ENCODE data around the gene SPPL2B. TPM values are rescaled to one million over a fixed set of nuclear protein-coding genes. Genes with fewer than 3 reads are reported as not detected.

Gene SPPL2B
- total and polyA plus RNA-seq, 7 donors, result 11.4 to 38.0 (median 22.1) TPM

GRCh38 chr19:2334426-2334825, 5.9 kb downstream of the SPPL2B start:
- Histone ChIP-seq H3K4me3 (no peak overlapping the region), H3K27me3 (ENCODE audit: insufficient read depth in 3 of 3, low read length in 2 of 3) (no peaks in the 10 kb centered on the region), H3K27ac (no peak overlapping the region), H3K4me1 (peaks cover 41% of the 10 kb centered on the region), H3K9me3 (no peaks in the 10 kb centered on the region), H3K36me3 (ENCODE audit: insufficient read depth in 1 of 2, low read depth in 1 of 2) (peaks cover 0 to 13% of the 10 kb centered on the region in 2 donors)
- no peak for TF ChIP-seq CTCF (IDR thresholded peaks at IDR 0.05)
- 95 to 97% (median 96%) methylated on average over 27 of the region's 27 CpGs for WGBS, 3 donors
- DNase-seq (no peak), ATAC-seq (no peak)
- intact Hi-C loops (cut with DNase I), result loop anchor here in 1 of 2 donors (5.0 kb wide), 1 partner anchor 53 kb away; no protein-coding TSS in a partner anchor

- Histone ChIP-seq H3K36me3 (ENCODE audit: insufficient read depth in 1 of 2, low read depth in 1 of 2) (peaks cover 0 to 20% of the 10 kb centered on the region in 2 donors), H3K4me3 (no peak overlapping the region), H3K4me1 (peaks cover 33% of the 10 kb centered on the region), H3K9me3 (no peaks in the 10 kb centered on the region), H3K27ac (no peak overlapping the region), H3K27me3 (ENCODE audit: insufficient read depth in 3 of 3, low read length in 2 of 3) (no peaks in the 10 kb centered on the region)
- 93 to 96% (median 96%) methylated on average over 23 to 26 of the region's 26 CpGs for WGBS, 3 donors
- no peak for TF ChIP-seq CTCF (IDR thresholded peaks at IDR 0.05)
- intact Hi-C loops (cut with DNase I), result loop anchor here in 1 of 2 donors (5.0 kb wide), 2 partner anchors 42 to 52 kb away; no protein-coding TSS in a partner anchor
- DNase-seq, result no peak
- ATAC-seq, result no peak
Measured at GRCh38 chr19:2334986-2335846, 6.7 kb downstream of the SPPL2B start.

- 64 to 93% (median 93%) methylated on average over 3 of the region's 3 CpGs for WGBS, 3 donors
- Histone ChIP-seq H3K27me3 (ENCODE audit: insufficient read depth in 3 of 3, low read length in 2 of 3) (no peaks in the 10 kb centered on the region), H3K4me1 (peaks cover 28% of the 10 kb centered on the region), H3K27ac (no peak overlapping the region), H3K9me3 (no peaks in the 10 kb centered on the region), H3K4me3 (no peak overlapping the region), H3K36me3 (ENCODE audit: insufficient read depth in 1 of 2, low read depth in 1 of 2) (peaks cover 0 to 26% of the 10 kb centered on the region in 2 donors)
- TF ChIP-seq CTCF (IDR thresholded peaks at IDR 0.05), result no peak
- intact Hi-C loops (cut with DNase I), result loop anchor here in 1 of 2 donors (5.0 kb wide), 1 partner anchor 41 kb away; no protein-coding TSS in a partner anchor
- no peak for DNase-seq
- ATAC-seq, result no peak
Measured at GRCh38 chr19:2335848-2336247, 7.4 kb downstream of the SPPL2B start.

GRCh38 chr19:2336528-2337328, 8.2 kb downstream of the SPPL2B start:
- Histone ChIP-seq H3K27ac (no peak overlapping the region), H3K4me3 (no peak overlapping the region), H3K27me3 (ENCODE audit: insufficient read depth in 3 of 3, low read length in 2 of 3) (no peaks in the 10 kb centered on the region), H3K4me1 (peaks cover 19% of the 10 kb centered on the region), H3K9me3 (no peaks in the 10 kb centered on the region), H3K36me3 (ENCODE audit: insufficient read depth in 1 of 2, low read depth in 1 of 2) (peaks cover 0 to 35% of the 10 kb centered on the region in 2 donors)
- TF ChIP-seq CTCF (IDR thresholded peaks at IDR 0.05), result no peak
- DNase-seq, result no peak
- intact Hi-C loops (cut with DNase I), result loop anchor here in 1 of 2 donors (5.0 kb wide), 1 partner anchor 41 kb away; no protein-coding TSS in a partner anchor
- no peak for ATAC-seq
- WGBS, 3 donors, result 80 to 86% (median 86%) methylated on average over 33 of the region's 33 CpGs
